IPS-18c (cell line): ENCODE data around the gene GLOD5.

ENCODE experiments used
- H3K4me3 ChIP-seq: 2 replicates; pipeline ENCODE4 v1.7.0; 2013; ENCODE audit warnings: low read depth, mild to moderate bottlenecking, low read length, moderate library complexity; ENCODE audit not compliant: insufficient read depth
- H3K9me3 ChIP-seq: one replicate; pipeline ENCODE4 v1.6.1; 2013; ENCODE audit warnings: mild to moderate bottlenecking, low read length, moderate library complexity; ENCODE audit not compliant: control insufficient read depth, insufficient read depth

The GLOD5 gene

GRCh38 chrX:48786825-48787504, 25.4 kb downstream of the GLOD5 start:
- Histone ChIP-seq H3K9me3 (peaks cover 22% of the 10 kb centered on the region), H3K4me3 (no peak overlapping the region)

DNA sequence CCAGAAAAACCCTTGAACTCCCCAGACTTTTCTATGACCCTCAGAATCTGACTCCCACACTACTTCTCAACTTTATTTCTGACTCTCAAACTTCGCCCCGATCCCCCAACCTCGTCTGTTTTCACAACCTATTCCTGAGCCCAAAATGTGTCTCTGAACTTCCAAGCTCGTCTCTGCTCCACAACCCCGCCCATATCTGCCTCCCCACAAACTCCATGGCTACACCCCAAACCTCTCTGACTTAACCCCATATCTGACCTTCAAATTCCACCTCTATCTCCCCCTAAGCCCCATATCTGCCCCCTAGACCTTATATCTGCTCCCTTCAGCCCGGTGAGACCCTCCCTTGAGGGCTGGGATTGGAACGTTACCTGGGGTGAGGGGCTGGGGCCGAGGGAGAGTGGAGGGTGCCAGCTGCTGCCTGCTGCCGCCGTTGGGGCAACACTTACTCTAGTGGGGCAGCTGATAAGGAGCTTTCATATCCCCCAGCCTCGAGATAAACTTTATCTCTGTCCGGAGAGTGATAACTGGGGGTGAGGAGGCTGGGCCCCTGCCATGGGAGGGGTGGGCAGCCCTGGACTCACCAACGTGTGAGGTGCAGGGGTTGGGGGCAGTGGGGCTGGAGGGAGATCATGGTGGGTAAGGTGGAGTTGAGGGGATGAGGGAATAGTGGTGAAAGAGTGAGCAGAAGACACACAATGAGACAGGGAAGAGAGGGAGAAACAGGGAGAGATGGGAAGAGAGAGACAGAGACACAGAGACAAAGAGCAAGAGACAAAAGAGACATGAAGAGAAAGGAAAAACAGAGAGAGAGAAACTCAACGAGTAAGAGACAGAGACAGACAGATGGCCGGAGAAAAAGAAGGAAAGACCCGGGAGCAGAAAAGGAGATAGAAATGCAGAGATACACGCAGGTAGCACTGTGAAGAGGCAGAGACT, 26.2 kb downstream of the GLOD5 start:
- Histone ChIP-seq H3K9me3 (peaks cover 26% of the 10 kb centered on the region), H3K4me3 (no peak overlapping the region)

DNA sequence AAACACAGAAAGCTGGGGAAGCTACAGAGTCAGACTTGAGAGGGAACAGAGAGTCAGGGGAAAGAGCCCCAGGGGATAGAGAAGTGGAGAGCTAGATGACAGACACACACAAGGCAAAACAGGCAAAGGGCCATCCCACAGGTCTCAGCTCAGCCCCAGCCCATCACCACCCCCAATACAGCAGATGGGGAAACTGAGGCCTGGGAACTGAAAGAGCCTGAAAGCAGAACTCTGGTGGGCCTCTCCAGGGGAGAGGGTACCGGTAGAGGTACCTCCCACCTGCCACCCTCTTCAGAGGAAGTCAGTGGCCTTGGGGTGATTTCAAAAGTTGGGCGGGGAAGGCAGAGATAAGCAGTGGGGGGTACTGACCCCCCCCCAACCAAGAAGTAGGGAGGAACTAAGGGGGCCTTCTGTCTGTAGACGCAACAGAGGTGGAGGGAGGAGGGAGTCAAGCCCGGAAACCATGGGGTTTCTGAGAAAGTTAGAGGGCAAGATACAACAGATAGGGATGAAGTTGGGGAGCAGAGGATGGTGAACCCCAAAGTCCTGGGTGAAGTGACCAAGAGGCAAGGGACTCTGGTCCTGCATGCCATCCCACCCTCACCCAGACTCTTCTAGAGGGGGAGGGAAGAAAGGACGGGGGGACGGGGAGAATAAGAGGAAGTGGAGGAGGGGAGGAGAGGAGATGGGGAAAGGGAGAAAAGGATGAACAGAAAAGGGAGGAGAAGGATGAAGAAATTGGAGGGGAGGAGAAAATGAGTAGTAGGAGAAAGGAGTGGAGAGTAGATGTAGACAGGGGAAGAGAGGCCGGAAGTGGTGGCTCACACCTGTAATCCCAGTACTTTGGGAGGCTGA, 28.0 kb downstream of the GLOD5 start:
- Histone ChIP-seq H3K9me3 (peaks cover 25% of the 10 kb centered on the region), H3K4me3 (no peak overlapping the region)

DNA sequence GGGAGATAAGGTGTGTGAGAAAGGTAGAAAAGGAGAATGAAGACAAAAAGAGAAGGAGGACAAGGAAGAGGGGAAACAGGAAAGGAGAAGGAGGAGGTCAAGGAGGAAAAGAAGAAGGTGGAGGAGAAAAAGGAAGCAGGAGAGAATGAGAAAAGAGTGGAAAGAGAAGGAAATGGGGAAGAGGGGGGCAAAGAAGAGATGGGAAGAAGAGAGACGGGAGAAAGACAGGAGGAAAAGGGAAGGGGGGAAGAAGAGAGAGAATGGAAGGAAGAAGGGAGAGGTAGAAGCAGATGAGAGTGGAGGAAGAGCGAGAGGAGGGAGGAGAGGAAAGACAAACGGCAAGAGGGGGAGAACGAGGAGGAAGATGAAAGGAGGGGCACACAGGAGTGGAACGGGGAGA, 28.9 kb downstream of the GLOD5 start:
- H3K4me3 ChIP-seq, result no peak overlapping the region
- H3K9me3 ChIP-seq, result peaks cover 23% of the 10 kb centered on the region

- H3K9me3 ChIP-seq, result peaks cover 23% of the 10 kb centered on the region
- no peak overlapping the region for H3K4me3 ChIP-seq
Observed at GRCh38 chrX:48791063-48791820, 29.7 kb downstream of the GLOD5 start.

DNA sequence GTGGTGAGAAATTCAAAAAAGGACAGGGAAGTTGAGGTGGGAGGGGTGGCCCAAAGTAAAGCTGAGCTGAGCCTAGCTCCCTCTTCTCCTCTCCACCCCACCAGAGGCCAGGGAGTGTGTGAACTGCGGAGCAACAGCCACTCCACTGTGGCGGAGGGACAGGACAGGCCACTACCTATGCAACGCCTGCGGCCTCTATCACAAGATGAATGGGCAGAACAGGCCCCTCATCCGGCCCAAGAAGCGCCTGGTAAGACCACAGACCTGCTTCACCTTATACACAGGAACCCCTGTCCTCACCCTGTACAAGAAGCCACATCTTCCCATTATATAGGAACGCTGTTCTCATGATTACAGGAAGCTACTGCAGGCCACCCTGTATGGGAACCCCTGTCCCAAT, 30.7 kb downstream of the GLOD5 start:
- Histone ChIP-seq H3K4me3 (no peak overlapping the region), H3K9me3 (peaks cover 19% of the 10 kb centered on the region)

DNA sequence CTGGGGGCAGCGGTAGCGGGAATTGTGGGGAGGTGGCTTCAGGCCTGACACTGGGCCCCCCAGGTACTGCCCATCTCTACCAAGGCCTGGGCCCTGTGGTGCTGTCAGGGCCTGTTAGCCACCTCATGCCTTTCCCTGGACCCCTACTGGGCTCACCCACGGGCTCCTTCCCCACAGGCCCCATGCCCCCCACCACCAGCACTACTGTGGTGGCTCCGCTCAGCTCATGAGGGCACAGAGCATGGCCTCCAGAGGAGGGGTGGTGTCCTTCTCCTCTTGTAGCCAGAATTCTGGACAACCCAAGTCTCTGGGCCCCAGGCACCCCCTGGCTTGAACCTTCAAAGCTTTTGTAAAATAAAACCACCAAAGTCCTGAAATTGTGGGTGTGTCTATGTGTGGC, 32.4 kb downstream of the GLOD5 start:
- H3K9me3 ChIP-seq, result peaks cover 16% of the 10 kb centered on the region
- H3K4me3 ChIP-seq, result no peak overlapping the region

DNA sequence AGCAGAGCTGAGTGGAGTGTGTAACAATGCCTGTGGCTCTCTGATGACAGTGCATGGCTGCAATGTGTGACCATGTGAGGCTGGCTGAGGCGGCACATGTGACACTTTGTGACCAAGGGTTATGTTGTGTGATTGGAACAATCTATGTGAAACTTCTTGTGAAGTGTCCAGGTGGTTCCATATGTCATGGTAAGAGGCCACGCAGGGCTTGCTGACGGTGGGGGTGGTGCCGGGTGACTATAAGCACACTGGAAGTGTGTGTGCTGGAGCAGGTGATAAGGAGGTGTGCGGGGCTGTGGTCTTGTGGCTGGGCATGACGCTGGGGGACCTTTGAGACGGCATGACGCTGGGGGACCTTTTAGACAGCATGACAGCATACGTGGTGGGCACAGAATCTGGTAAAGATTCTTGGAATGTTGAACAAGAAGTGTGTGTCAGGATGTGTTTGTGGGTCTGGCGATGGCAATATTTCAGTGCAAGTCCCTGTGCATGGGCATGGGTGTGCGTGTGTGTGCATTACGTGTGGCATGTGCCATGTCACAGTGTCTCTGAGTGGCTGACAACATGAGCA, 32.9 kb downstream of the GLOD5 start:
- Histone ChIP-seq H3K4me3 (no peak overlapping the region), H3K9me3 (peaks cover 16% of the 10 kb centered on the region)

DNA sequence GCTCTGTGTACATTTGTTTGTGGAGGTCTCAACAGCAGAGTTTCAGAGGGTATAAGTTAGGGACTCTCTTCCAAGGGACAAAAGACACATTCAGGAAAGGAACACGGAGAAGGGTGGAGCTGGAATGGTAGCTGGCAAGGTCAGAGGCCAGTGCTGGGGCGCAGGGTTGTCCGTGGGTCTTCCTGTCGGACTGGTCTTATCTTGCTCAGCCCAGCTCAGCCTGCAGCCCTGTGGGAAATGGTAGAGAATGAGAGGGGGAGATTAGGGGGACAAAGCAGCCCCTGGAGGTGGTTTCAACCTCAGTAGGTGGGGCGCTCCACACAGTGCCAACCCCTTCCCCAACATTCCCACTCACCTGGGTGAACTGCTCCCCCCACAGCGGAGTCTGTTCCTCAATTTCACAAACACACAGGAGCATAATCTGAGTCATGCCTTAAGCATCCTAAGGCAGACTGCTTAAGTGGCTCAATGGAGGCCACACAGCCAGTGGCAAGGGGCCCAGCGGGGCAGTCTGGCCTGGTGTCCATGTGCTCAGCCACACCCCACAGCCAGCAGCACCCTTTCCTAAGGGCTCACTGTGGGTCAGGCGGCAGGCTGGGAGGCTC, 33.5 kb downstream of the GLOD5 start:
- Histone ChIP-seq H3K4me3 (no peak overlapping the region), H3K9me3 (peaks cover 16% of the 10 kb centered on the region)

DNA sequence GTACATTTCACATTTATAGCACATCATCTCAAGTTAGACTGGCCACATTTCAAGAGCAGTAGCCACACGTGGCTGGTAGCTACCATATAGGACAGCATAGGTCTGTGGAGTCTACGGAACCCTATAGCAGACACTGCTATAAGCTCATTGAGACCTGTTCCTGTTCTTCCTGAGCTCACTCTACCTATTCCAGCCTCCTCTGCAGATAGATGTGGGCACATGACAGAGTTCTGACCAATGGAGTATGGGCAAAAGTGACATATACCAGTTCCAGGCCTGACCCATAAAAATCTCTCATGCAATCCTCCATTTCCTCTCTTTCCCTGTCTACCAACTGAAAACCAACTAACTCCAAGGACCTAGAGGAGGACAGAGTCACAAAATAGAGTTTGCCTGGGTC, 36.8 kb downstream of the GLOD5 start:
- peaks cover 6% of the 10 kb centered on the region for H3K9me3 ChIP-seq

DNA sequence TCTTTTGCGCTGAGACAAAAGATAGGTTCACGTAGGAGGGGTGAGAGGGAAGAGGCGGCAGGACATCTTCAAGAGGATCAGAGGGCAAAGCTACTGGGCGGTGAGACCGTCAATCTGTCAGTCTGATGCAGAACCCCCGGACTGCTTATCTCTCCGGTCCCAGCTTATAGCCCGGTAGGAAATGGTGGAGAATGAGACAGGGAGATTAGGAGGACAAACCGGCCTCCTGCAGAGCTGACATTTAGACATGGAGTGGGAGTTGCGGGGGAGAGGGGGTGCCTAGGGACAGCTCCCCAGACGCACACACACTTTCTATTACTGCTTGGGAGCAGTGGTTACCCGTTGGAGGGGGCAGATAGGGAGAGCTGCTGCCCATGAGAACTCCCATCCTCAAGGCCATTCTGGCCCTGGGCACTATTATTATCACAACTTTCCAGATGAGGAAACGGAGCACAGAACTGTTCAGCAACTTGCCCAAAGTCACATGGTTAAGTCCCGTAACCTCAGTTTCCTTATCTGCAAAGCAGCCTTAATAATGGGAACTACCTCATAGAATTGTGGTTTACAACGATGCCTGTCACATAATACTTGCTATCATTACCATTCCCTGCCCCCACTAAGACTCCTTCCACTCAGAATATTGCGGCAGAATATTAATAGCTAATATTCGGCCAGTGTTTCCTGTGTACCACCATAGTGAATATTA, 39.2 kb downstream of the GLOD5 start:
- Histone ChIP-seq H3K9me3 (peaks cover 8% of the 10 kb centered on the region), H3K4me3 (peak overlapping the region; percentile 82; the same call in 1 of the 2 replicates)

More for the DNA sequence above, 36.8 kb downstream of the GLOD5 start:
- no peak overlapping the region for H3K4me3 ChIP-seq

- Histone ChIP-seq H3K4me3 (peak within 1 kb of the TSS; percentile 82), H3K9me3 (peaks cover 6% of the 10 kb centered on the region)
Observed at GRCh38 chrX:48801280-48802088, 39.9 kb downstream of the GLOD5 start, which contains the start of gene HDAC6. TSS of gene HDAC6 (plus strand) at chrX:48802067. CDS start at chrX:48802693, 626 bp downstream.

- H3K9me3 ChIP-seq, result peaks cover 4% of the 10 kb centered on the region
- peak overlapping the region; percentile 71 for H3K4me3 ChIP-seq
Observed at GRCh38 chrX:48802089-48802904, 40.8 kb downstream of the GLOD5 start.

DNA sequence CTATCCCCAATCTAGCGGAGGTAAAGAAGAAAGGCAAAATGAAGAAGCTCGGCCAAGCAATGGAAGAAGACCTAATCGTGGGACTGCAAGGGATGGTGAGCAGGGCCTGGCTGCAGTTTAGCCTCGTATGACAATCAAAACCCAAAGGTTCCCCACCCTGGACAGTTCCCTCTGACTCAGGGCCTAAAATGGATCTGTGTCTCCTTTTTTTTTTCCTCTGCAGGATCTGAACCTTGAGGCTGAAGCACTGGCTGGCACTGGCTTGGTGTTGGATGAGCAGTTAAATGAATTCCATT, 41.3 kb downstream of the GLOD5 start:
- H3K4me3 ChIP-seq, result peak overlapping the region; percentile 71
- H3K9me3 ChIP-seq, result peaks cover 3% of the 10 kb centered on the region
